ENCODE results near the gene TRIM17. TPM values are rescaled to one million over a fixed set of nuclear protein-coding genes. Genes with fewer than 3 reads are reported as not detected.
"Not testable (repeated sequence)": the region's sequence is repeated elsewhere in the genome, so short reads cannot be mapped to it uniquely, and the experiment has no call there.

The TRIM17 gene
- total RNA-seq, 1 donor from 2014 or later = 2.9 TPM

GRCh38 chr1:228437424-228437962 lies 20.8 kb upstream of the TRIM17 start:
- H3K4me1 Mint-ChIP-seq = no peaks in the 10 kb centered on the region
- H3K27me3 Mint-ChIP-seq (ENCODE audit: insufficient read depth, low read depth) = peaks cover 6% of the 10 kb centered on the region
- Histone ChIP-seq H3K36me3 (no peaks in the 10 kb centered on the region), H3K27me3 (peaks cover 84% of the 10 kb centered on the region), H3K9me3 (ENCODE audit: low read depth) (no peaks in the 10 kb centered on the region), H3K4me1 (peaks cover 11% of the 10 kb centered on the region), H3F3A (ENCODE audit: low read depth) (no peaks in the 10 kb centered on the region), H3K9ac (no peak overlapping the region), H4K20me1 (ENCODE audit: low read depth) (no peaks in the 10 kb centered on the region), H3K27ac (no peak overlapping the region), H2AFZ (replicated peaks) (no peak overlapping the region), H3K79me2 (ENCODE audit: low read depth) (no peaks in the 10 kb centered on the region), H3K4me2 (no peak overlapping the region), H3K4me3 (no peak overlapping the region)
- TF ChIP-seq EZH2 (IDR thresholded peaks at IDR 0.05) (no peak), CTCF (IDR thresholded peaks at IDR 0.05) (no peak), EZH2phosphoT487 (IDR thresholded peaks at IDR 0.05) (no peak)
- H3K4me3 Mint-ChIP-seq = no peak overlapping the region
- H3K36me3 Mint-ChIP-seq = no peaks in the 10 kb centered on the region
- H3K9me3 Mint-ChIP-seq = no peaks in the 10 kb centered on the region
- DNase-seq (ENCODE audit: low spot score) = no peak
- no peak overlapping the region for H3K27ac Mint-ChIP-seq

GRCh38 chr1:228434689-228435088 lies 18.0 kb upstream of the TRIM17 start:
- H3K4me2 ChIP-seq = no peak overlapping the region
- H3K27ac Mint-ChIP-seq = no peak overlapping the region
- no peaks in the 10 kb centered on the region for H3K9me3 ChIP-seq (ENCODE audit: low read depth)
- H3K36me3 Mint-ChIP-seq = no peaks in the 10 kb centered on the region
- H3F3A ChIP-seq (ENCODE audit: low read depth) = no peaks in the 10 kb centered on the region
- no peaks in the 10 kb centered on the region for H3K36me3 ChIP-seq
- no peak overlapping the region for H3K4me3 ChIP-seq
- no peak overlapping the region for H3K4me3 Mint-ChIP-seq
- DNase-seq (ENCODE audit: low spot score) = no peak
- TF ChIP-seq EZH2 (IDR thresholded peaks at IDR 0.05) = no peak
- no peak for TF ChIP-seq EZH2phosphoT487 (IDR thresholded peaks at IDR 0.05)
- no peak for TF ChIP-seq CTCF (IDR thresholded peaks at IDR 0.05)
- H3K9ac ChIP-seq = no peak overlapping the region
- H3K79me2 ChIP-seq (ENCODE audit: low read depth) = no peaks in the 10 kb centered on the region
- H3K27me3 ChIP-seq = peaks cover 58% of the 10 kb centered on the region
- no peak overlapping the region for H3K27ac ChIP-seq
- H3K4me1 Mint-ChIP-seq = no peaks in the 10 kb centered on the region
- no peak overlapping the region for H2AFZ ChIP-seq (replicated peaks)
- no peaks in the 10 kb centered on the region for H4K20me1 ChIP-seq (ENCODE audit: low read depth)
- H3K4me1 ChIP-seq = peaks cover 12% of the 10 kb centered on the region
- H3K27me3 Mint-ChIP-seq (ENCODE audit: insufficient read depth, low read depth) = no peaks in the 10 kb centered on the region
- H3K9me3 Mint-ChIP-seq = no peaks in the 10 kb centered on the region

GRCh38 chr1:228433337-228434053 lies 16.8 kb upstream of the TRIM17 start:
- not testable (repeated sequence) for H3F3A ChIP-seq (ENCODE audit: low read depth); H3K4me3 ChIP-seq; H3K9me3 ChIP-seq (ENCODE audit: low read depth); H4K20me1 ChIP-seq (ENCODE audit: low read depth); H3K9ac ChIP-seq; H3K4me1 Mint-ChIP-seq; H2AFZ ChIP-seq (replicated peaks); DNase-seq (ENCODE audit: low spot score); H3K27ac Mint-ChIP-seq; H3K36me3 ChIP-seq; H3K27me3 Mint-ChIP-seq (ENCODE audit: insufficient read depth, low read depth); H3K36me3 Mint-ChIP-seq; H3K27ac ChIP-seq; H3K79me2 ChIP-seq (ENCODE audit: low read depth); H3K4me3 Mint-ChIP-seq; H3K9me3 Mint-ChIP-seq
- peaks cover 51% of the 10 kb centered on the region for H3K27me3 ChIP-seq
- peaks cover 14% of the 10 kb centered on the region for H3K4me1 ChIP-seq
- H3K4me2 ChIP-seq = peak overlapping the region; percentile 52

- Histone ChIP-seq H2AFZ (replicated peaks) (no peak overlapping the region), H3K9me3 (ENCODE audit: low read depth) (no peaks in the 10 kb centered on the region), H3K4me1 (peaks cover 26% of the 10 kb centered on the region), H3K4me2 (no peak overlapping the region), H3K9ac (no peak overlapping the region), H3F3A (ENCODE audit: low read depth) (no peaks in the 10 kb centered on the region), H3K4me3 (no peak overlapping the region), H3K27me3 (peaks cover 20% of the 10 kb centered on the region), H3K79me2 (ENCODE audit: low read depth) (no peaks in the 10 kb centered on the region), H4K20me1 (ENCODE audit: low read depth) (no peaks in the 10 kb centered on the region), H3K27ac (no peak overlapping the region), H3K36me3 (no peaks in the 10 kb centered on the region)
- Mint-ChIP-seq H3K4me3 (no peak overlapping the region), H3K36me3 (peaks cover 1% of the 10 kb centered on the region), H3K27ac (peak overlapping the region; percentile 22), H3K4me1 (peaks cover 12% of the 10 kb centered on the region), H3K27me3 (ENCODE audit: insufficient read depth, low read depth) (peaks cover 3% of the 10 kb centered on the region), H3K9me3 (peaks cover 2% of the 10 kb centered on the region)
- no peak for DNase-seq (ENCODE audit: low spot score)
- TF ChIP-seq CTCF (IDR thresholded peaks at IDR 0.05) (no peak), EZH2 (IDR thresholded peaks at IDR 0.05) (no peak)
These were observed 13.6 kb upstream of the TRIM17 start for GRCh38 chr1:228430243-228430642.
